ENCODE measurements around the gene DDI2.

Gene DDI2

DNA sequence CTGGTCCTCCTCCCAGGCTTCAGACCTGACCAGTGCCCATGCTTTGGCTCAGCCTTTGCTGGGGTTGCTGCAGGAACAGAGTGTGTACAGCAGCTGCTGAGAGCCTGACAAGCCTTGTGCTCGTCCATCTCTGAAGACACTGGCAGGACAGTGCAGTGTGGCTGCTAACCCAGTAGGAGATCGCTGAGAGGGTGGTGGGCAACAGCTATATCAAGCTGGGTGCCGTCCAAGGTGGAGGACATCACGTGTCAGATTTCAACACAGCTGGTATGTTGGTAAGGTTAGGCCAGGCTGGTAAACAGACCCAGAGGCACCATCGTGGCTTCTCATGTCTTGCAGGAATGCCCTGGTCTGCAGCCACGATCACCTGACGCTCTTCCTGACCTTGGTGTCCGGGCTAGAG, 100.9 kb downstream of the DDI2 start:
- in situ Hi-C loops (cut with HindIII; ENCODE audit: low sequenced_read_pairs), result no loop called here
- no peak for DNase-seq (ENCODE audit: low read depth, low spot score)
- H3K4me3 ChIP-seq (ENCODE audit: low read depth, low read length), result no peak overlapping the region
- TF ChIP-seq, protein P1, sequence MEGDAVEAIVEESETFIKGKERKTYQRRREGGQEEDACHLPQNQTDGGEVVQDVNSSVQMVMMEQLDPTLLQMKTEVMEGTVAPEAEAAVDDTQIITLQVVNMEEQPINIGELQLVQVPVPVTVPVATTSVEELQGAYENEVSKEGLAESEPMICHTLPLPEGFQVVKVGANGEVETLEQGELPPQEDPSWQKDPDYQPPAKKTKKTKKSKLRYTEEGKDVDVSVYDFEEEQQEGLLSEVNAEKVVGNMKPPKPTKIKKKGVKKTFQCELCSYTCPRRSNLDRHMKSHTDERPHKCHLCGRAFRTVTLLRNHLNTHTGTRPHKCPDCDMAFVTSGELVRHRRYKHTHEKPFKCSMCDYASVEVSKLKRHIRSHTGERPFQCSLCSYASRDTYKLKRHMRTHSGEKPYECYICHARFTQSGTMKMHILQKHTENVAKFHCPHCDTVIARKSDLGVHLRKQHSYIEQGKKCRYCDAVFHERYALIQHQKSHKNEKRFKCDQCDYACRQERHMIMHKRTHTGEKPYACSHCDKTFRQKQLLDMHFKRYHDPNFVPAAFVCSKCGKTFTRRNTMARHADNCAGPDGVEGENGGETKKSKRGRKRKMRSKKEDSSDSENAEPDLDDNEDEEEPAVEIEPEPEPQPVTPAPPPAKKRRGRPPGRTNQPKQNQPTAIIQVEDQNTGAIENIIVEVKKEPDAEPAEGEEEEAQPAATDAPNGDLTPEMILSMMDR (IDR thresholded peaks at IDR 0.05; ENCODE audit: low read depth, low read length), result no peak
